Gastrocnemius medialis (tissue), 4 donors: ENCODE measurements around the gene ANKRD17.

Source experiments
- POLR2A ChIP-seq, 2 donors: fragments of 450-650 bp; IDR thresholded peaks; one replicate each; pipeline ENCODE4 v1.6.1; 2017; ENCODE audit warnings: antibody characterized with exemption in 2 of 2, mild to moderate bottlenecking in 2 of 2, moderate library complexity in 2 of 2
- TF ChIP-seq, protein P1 (sequence below), 5 experiments: fragments of 450-650 bp in 3 of 5; fragments of 200-600 bp in 2 of 5; sonication (generic) in 2 of 5; IDR thresholded peaks in 4 of 5; conservative IDR thresholded peaks in 1 of 5; 1 replicate in 4 of 5; 2 replicates in 1 of 5; pipeline ENCODE4 v1.5.1; 2016 to 2019; ENCODE audit warnings: antibody characterized with exemption in 5 of 5, mild to moderate bottlenecking in 3 of 5, moderate library complexity in 3 of 5

- TF ChIP-seq, protein P1, sequence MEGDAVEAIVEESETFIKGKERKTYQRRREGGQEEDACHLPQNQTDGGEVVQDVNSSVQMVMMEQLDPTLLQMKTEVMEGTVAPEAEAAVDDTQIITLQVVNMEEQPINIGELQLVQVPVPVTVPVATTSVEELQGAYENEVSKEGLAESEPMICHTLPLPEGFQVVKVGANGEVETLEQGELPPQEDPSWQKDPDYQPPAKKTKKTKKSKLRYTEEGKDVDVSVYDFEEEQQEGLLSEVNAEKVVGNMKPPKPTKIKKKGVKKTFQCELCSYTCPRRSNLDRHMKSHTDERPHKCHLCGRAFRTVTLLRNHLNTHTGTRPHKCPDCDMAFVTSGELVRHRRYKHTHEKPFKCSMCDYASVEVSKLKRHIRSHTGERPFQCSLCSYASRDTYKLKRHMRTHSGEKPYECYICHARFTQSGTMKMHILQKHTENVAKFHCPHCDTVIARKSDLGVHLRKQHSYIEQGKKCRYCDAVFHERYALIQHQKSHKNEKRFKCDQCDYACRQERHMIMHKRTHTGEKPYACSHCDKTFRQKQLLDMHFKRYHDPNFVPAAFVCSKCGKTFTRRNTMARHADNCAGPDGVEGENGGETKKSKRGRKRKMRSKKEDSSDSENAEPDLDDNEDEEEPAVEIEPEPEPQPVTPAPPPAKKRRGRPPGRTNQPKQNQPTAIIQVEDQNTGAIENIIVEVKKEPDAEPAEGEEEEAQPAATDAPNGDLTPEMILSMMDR (IDR thresholded peaks at IDR 0.05 in 4 of 5, conservative IDR thresholded peaks at IDR 0.05 in 1 of 5) = no peak
- TF ChIP-seq POLR2A (IDR thresholded peaks at IDR 0.05) = no peak
Measured at GRCh38 chr4:73036123-73036522, 222.5 kb downstream of the ANKRD17 start.
